IMR-90 (cell line): ENCODE measurements around the gene PTHLH. TPM values are rescaled to one million over a fixed set of nuclear protein-coding genes. Genes with fewer than 3 reads are reported as not detected.

Experiments
- ATAC-seq: fragments of 200-7000 bp; cut with Tn5 transposase; 2 replicates; pipeline ENCODE4 v1.9.1; 2020; ENCODE audit warnings: low read depth, mild to moderate bottlenecking, moderate library complexity
- BruUV-seq: library from RNA; stranded (reverse); fragments of 400-500 nt; replicated peaks from 2 replicates; lab custom pipeline; 2021; lab: Mats Ljungman, UMichigan
- CTCF ChIA-PET: fragments of 300-600 bp; formaldehyde crosslinking; extraction: SDS; loops from one replicate; lab custom pipeline; 2021; ENCODE audit warnings: antibody characterized with exemption; lab: Yijun Ruan, JAX
- POLR2A ChIA-PET: fragments of 300-600 bp; sonication (Branson Sonifier 250); formaldehyde crosslinking; loops from one replicate; lab custom pipeline; 2022; ENCODE audit warnings: antibody characterized with exemption; ENCODE audit not compliant: unreplicated experiment; lab: Charles Lee
- DNase-seq: peaks from one replicate; pipeline ENCODE4 v3.0.0; 2013
- H2AFZ ChIP-seq: replicated peaks from 2 replicates; pipeline ENCODE3; 2013; ENCODE audit warnings: low read length, mild to moderate bottlenecking; ENCODE audit not compliant: poor library complexity
- H2AK5ac ChIP-seq: 2 replicates; pipeline ENCODE4 v1.6.1; 2013; ENCODE audit warnings: low read depth, low read length, inconsistent platforms
- H2AK9ac ChIP-seq: replicated peaks from 2 replicates; pipeline ENCODE3; 2013; ENCODE audit warnings: mild to moderate bottlenecking, low read depth, low read length, moderate library complexity; ENCODE audit not compliant: poor library complexity
- H2BK120ac ChIP-seq: 2 replicates; pipeline ENCODE4 v1.6.1; 2013; ENCODE audit warnings: low read depth, low read length, inconsistent platforms
- H2BK15ac ChIP-seq: 3 replicates; pipeline ENCODE4 v1.6.1; 2013; ENCODE audit warnings: low read depth, low read length, inconsistent platforms
- H2BK20ac ChIP-seq: 2 replicates; pipeline ENCODE4 v1.6.1; 2013; ENCODE audit warnings: low read depth, mild to moderate bottlenecking, inconsistent platforms, low read length, moderate library complexity
- H2BK5ac ChIP-seq: 2 replicates; pipeline ENCODE4 v1.6.1; 2013; ENCODE audit warnings: mild to moderate bottlenecking, low read depth, low read length, inconsistent platforms; ENCODE audit not compliant: poor library complexity, severe bottlenecking
- H3K14ac ChIP-seq: replicated peaks from 2 replicates; pipeline ENCODE4 v1.6.1; 2013; ENCODE audit warnings: low read depth, low read length, inconsistent platforms
- H3K18ac ChIP-seq: 2 replicates; pipeline ENCODE4 v1.6.1; 2013; ENCODE audit warnings: low read depth, low read length, control low read depth
- H3K23ac ChIP-seq: 2 replicates; pipeline ENCODE4 v1.6.1; 2013; ENCODE audit warnings: low read depth, low read length, inconsistent platforms
- H3K27ac ChIP-seq: 2 replicates; pipeline ENCODE4 v1.5.1; 2013; ENCODE audit warnings: mild to moderate bottlenecking, control low read depth, low read length; ENCODE audit not compliant: insufficient read depth
- H3K27me3 ChIP-seq: 2 replicates; pipeline ENCODE4 v1.6.1; 2013; ENCODE audit warnings: low read length; ENCODE audit not compliant: control insufficient read depth, insufficient read depth
- H3K36me3 ChIP-seq: 2 replicates; pipeline ENCODE4 v1.6.1; 2013; ENCODE audit warnings: low read length, mixed read lengths; ENCODE audit not compliant: control insufficient read depth, insufficient read depth
- H3K4ac ChIP-seq: 2 replicates; pipeline ENCODE4 v1.6.1; 2013; ENCODE audit warnings: low read depth, low read length, inconsistent platforms
- H3K4me1 ChIP-seq: 2 replicates; pipeline ENCODE4 v1.6.1; 2013; ENCODE audit warnings: low read length, mixed read lengths; ENCODE audit not compliant: control insufficient read depth, insufficient read depth
- H3K4me2 ChIP-seq: 2 replicates; pipeline ENCODE4 v1.6.1; 2013; ENCODE audit warnings: low read depth, mild to moderate bottlenecking, control low read depth, low read length, moderate library complexity
- H3K4me3 ChIP-seq: 2 replicates; pipeline ENCODE4 v1.5.1; 2013; ENCODE audit warnings: low read depth, mild to moderate bottlenecking, control low read depth, low read length, moderate library complexity; ENCODE audit not compliant: insufficient read depth
- H3K56ac ChIP-seq: 2 replicates; pipeline ENCODE4 v1.6.1; 2013; ENCODE audit warnings: low read length, inconsistent platforms; ENCODE audit not compliant: insufficient read depth; ENCODE audit errors: extremely low read depth
- H3K79me1 ChIP-seq, 2 experiments: 2 replicates each; pipeline ENCODE4 v1.6.1; 2013; ENCODE audit warnings: low read length in 2 of 2, inconsistent platforms in 1 of 2, low read depth in 1 of 2
- H3K9ac ChIP-seq: 2 replicates; pipeline ENCODE4 v1.6.1; 2013; ENCODE audit warnings: low read depth, low read length, control low read depth
- H3K9me1 ChIP-seq: 2 replicates; pipeline ENCODE4 v1.6.1; 2013; ENCODE audit warnings: low read length, inconsistent platforms; ENCODE audit not compliant: insufficient read depth
- H3K9me3 ChIP-seq: 2 replicates; pipeline ENCODE4 v1.6.1; 2013; ENCODE audit warnings: low read length; ENCODE audit not compliant: control insufficient read depth, insufficient read depth
- H4K20me1 ChIP-seq: 2 replicates; pipeline ENCODE4 v1.6.1; 2013; ENCODE audit warnings: low read length, inconsistent platforms; ENCODE audit not compliant: insufficient read depth
- H4K5ac ChIP-seq: 2 replicates; pipeline ENCODE4 v1.6.1; 2013; ENCODE audit warnings: mild to moderate bottlenecking, low read depth, low read length, control low read depth
- H4K8ac ChIP-seq, 2 experiments: 2 replicates each; pipeline ENCODE4 v1.6.1; 2013; ENCODE audit warnings: low read depth in 2 of 2, low read length in 2 of 2, control low read depth in 1 of 2, inconsistent platforms in 1 of 2
- H4K91ac ChIP-seq: 2 replicates; pipeline ENCODE4 v1.6.1; 2013; ENCODE audit warnings: low read depth, low read length, inconsistent platforms; ENCODE audit not compliant: insufficient read depth
- BHLHE40 ChIP-seq: fragments of 150-350 bp; IDR thresholded peaks from 2 replicates; pipeline ENCODE4 v1.6.1; 2016; ENCODE audit warnings: mild to moderate bottlenecking, low read depth, low read length
- CEBPB ChIP-seq: IDR thresholded peaks from 2 replicates; pipeline ENCODE4 v1.6.1; 2012; ENCODE audit warnings: low read depth, low read length, improper control_type of control experiment
- CHD1 ChIP-seq: IDR thresholded peaks from 2 replicates; pipeline ENCODE4 v1.6.1; 2012; ENCODE audit warnings: low read depth, low read length, improper control_type of control experiment
- FOS ChIP-seq: fragments of 150-350 bp; IDR thresholded peaks from 2 replicates; pipeline ENCODE4 v1.6.1; 2016; ENCODE audit warnings: low read depth, low read length
- MAFK ChIP-seq: IDR thresholded peaks from 2 replicates; pipeline ENCODE4 v1.6.1; 2012; ENCODE audit warnings: low read depth, low read length, improper control_type of control experiment
- MAZ ChIP-seq: IDR thresholded peaks from 2 replicates; pipeline ENCODE4 v1.6.1; 2012; ENCODE audit warnings: low read depth, mild to moderate bottlenecking, low read length, improper control_type of control experiment, moderate library complexity, borderline replicate concordance
- MXI1 ChIP-seq: IDR thresholded peaks from 2 replicates; pipeline ENCODE4 v1.6.1; 2012; ENCODE audit warnings: low read depth, mild to moderate bottlenecking, low read length, moderate library complexity, borderline replicate concordance
- NFE2L2 ChIP-seq: fragments of 150-350 bp; IDR thresholded peaks from 2 replicates; pipeline ENCODE4 v1.6.1; 2016; ENCODE audit warnings: low read depth, mild to moderate bottlenecking, low read length
- POLR2A ChIP-seq: IDR thresholded peaks from 2 replicates; pipeline ENCODE4 v1.6.1; 2012; ENCODE audit warnings: mild to moderate bottlenecking, low read depth, low read length
- RAD21 ChIP-seq: IDR thresholded peaks from 2 replicates; pipeline ENCODE4 v1.6.1; 2012; ENCODE audit warnings: low read length, improper control_type of control experiment
- RCOR1 ChIP-seq: IDR thresholded peaks from 2 replicates; pipeline ENCODE4 v1.6.1; 2012; ENCODE audit warnings: mild to moderate bottlenecking, low read length, improper control_type of control experiment; ENCODE audit not compliant: insufficient replicate concordance
- RFX5 ChIP-seq: IDR thresholded peaks from 2 replicates; pipeline ENCODE4 v1.8.0; 2012; ENCODE audit warnings: low read depth, mild to moderate bottlenecking, low read length, moderate library complexity
- SMC3 ChIP-seq: fragments of 150-350 bp; IDR thresholded peaks from 2 replicates; pipeline ENCODE4 v1.6.1; 2016; ENCODE audit warnings: low read depth, mild to moderate bottlenecking, antibody characterized with exemption, low read length, moderate library complexity
- WGBS, 2 experiments: methylation state at CpG; one replicate each; pipeline versions ENCODE4 v1.1.5 to v1.1.7; 2013; ENCODE audit warnings: missing lambda C conversion rate in 2 of 2; ENCODE audit not compliant: insufficient read length in 1 of 2; ENCODE audit errors: extremely low coverage in 2 of 2; 5-methylcytosine and 5-hydroxymethylcytosine counted together
- dilution Hi-C: fragments of 300-500 bp; cut with HindIII; formaldehyde crosslinking; loops from one replicate; pipeline ENCODE4 v1.14.3; 2018; ENCODE audit warnings: low sequenced_read_pairs; ENCODE audit not compliant: unreplicated experiment
- in situ Hi-C: fragments of 300-500 bp; cut with MboI; formaldehyde crosslinking; loops from 3 replicates; pipeline ENCODE4 v1.14.3; 2019; ENCODE audit warnings: low sequenced_read_pairs, inconsistent platforms, mixed read lengths
- intact Hi-C: fragments of 100-400 bp; cut with micrococcal nuclease; formaldehyde crosslinking; loops from 2 replicates; pipeline ENCODE4 v1.10.0; 2022
- polyA plus RNA-seq, 3 experiments: library from polyadenylated mRNA; depleted of rRNA; stranded (reverse); fragments of >200 nt; gene quantifications; 2 replicates each; pipeline ENCODE4 v1.2.3, GENCODE V29; 2012; ENCODE audit warnings: low replicate concordance in 1 of 3
- total RNA-seq: library from RNA; depleted of rRNA; stranded (reverse); fragments of >200 nt; gene quantifications from 2 replicates; pipeline ENCODE4 v1.2.3, GENCODE V29; 2012
- TF ChIP-seq, protein P1 (sequence below): fragments of 150-350 bp; IDR thresholded peaks from 2 replicates; pipeline ENCODE4 v1.6.1; 2016; ENCODE audit warnings: low read depth, mild to moderate bottlenecking, low read length, moderate library complexity, borderline replicate concordance
- TF ChIP-seq, protein P2 (sequence below): conservative IDR thresholded peaks from 2 replicates; pipeline ENCODE4 v1.5.1; 2012; ENCODE audit warnings: mild to moderate bottlenecking, low read depth, low read length, improper control_type of control experiment
- TF ChIP-seq, protein P3 (sequence below): fragments of 150-350 bp; IDR thresholded peaks from 2 replicates; pipeline ENCODE4 v1.6.1; 2017; ENCODE audit warnings: mild to moderate bottlenecking, antibody characterized with exemption, low read length, low read depth

PTHLH gene
- total and polyA plus RNA-seq, 2 of the 4 experiments (the other 2 are of a cell fraction): 0.36 to 1.3 TPM

DNA sequence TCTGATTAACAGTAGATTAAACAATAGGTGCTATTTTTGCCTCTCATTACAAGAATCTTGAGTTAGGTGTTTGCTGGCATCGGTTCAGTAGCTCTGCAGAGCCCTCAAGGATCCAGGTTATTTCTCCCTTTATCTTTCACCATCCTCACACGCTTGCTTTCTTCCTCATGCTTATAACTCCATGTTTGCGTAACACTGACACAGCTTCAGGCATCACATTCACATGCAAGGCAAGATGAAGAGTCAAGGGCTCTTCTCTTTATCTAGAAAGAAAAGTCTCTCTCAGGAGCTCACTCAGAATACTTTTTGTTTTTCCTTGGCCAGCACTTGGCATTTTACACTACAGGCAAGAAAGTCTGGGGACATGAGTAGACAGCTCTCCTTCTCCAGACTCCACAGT lies 24.2 kb upstream of the PTHLH start:
- CTCF ChIA-PET: no interaction called here
- no peak overlapping the region for H3K14ac ChIP-seq
- no peak overlapping the region for H2AK9ac ChIP-seq
- no peak overlapping the region for H3K18ac ChIP-seq
- H3K4me3 ChIP-seq: no peak overlapping the region
- no peaks in the 10 kb centered on the region for H3K36me3 ChIP-seq
- no peak overlapping the region for H3K4me2 ChIP-seq
- no peak for DNase-seq
- intact Hi-C loops (no loop called here), in situ Hi-C loops (no loop called here), dilution Hi-C loops (no loop called here)
- POLR2A ChIA-PET: no interaction called here
- no peaks in the 10 kb centered on the region for H4K20me1 ChIP-seq
- no peak overlapping the region for H2BK20ac ChIP-seq
- no peak overlapping the region for H4K91ac ChIP-seq
- WGBS, 2 experiments: no CpG with 5 or more reads among the region's 3 CpGs
- no peak overlapping the region for H3K27ac ChIP-seq
- peaks cover 1% of the 10 kb centered on the region; the same call in 1 of the 2 replicates for H3K4me1 ChIP-seq
- no peaks in the 10 kb centered on the region for H3K9me3 ChIP-seq
- no TSS peak for BruUV-seq
- H3K9ac ChIP-seq: no peak overlapping the region
- no peak overlapping the region for H4K8ac ChIP-seq
- no peak overlapping the region for H3K56ac ChIP-seq
- no peak overlapping the region for H2BK120ac ChIP-seq
- no peak for ATAC-seq
- no peaks in the 10 kb centered on the region for H3K27me3 ChIP-seq
- H3K4ac ChIP-seq: no peak overlapping the region
- H3K9me1 ChIP-seq: no peaks in the 10 kb centered on the region
- H2AFZ ChIP-seq: no peak overlapping the region
- H3K23ac ChIP-seq: no peak overlapping the region
- no peak overlapping the region for H2BK5ac ChIP-seq
- TF ChIP-seq BHLHE40 (no peak), MXI1 (no peak), CEBPB (no peak), FOS (no peak), CHD1 (no peak), SMC3 (no peak), RCOR1 (no peak), POLR2A (no peak), NFE2L2 (no peak), MAZ (no peak), RAD21 (no peak), RFX5 (no peak), MAFK (no peak)
- TF ChIP-seq, protein P1, sequence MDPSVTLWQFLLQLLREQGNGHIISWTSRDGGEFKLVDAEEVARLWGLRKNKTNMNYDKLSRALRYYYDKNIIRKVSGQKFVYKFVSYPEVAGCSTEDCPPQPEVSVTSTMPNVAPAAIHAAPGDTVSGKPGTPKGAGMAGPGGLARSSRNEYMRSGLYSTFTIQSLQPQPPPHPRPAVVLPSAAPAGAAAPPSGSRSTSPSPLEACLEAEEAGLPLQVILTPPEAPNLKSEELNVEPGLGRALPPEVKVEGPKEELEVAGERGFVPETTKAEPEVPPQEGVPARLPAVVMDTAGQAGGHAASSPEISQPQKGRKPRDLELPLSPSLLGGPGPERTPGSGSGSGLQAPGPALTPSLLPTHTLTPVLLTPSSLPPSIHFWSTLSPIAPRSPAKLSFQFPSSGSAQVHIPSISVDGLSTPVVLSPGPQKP: no peak
- TF ChIP-seq, protein P2, sequence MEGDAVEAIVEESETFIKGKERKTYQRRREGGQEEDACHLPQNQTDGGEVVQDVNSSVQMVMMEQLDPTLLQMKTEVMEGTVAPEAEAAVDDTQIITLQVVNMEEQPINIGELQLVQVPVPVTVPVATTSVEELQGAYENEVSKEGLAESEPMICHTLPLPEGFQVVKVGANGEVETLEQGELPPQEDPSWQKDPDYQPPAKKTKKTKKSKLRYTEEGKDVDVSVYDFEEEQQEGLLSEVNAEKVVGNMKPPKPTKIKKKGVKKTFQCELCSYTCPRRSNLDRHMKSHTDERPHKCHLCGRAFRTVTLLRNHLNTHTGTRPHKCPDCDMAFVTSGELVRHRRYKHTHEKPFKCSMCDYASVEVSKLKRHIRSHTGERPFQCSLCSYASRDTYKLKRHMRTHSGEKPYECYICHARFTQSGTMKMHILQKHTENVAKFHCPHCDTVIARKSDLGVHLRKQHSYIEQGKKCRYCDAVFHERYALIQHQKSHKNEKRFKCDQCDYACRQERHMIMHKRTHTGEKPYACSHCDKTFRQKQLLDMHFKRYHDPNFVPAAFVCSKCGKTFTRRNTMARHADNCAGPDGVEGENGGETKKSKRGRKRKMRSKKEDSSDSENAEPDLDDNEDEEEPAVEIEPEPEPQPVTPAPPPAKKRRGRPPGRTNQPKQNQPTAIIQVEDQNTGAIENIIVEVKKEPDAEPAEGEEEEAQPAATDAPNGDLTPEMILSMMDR: no peak
- TF ChIP-seq, protein P3, sequence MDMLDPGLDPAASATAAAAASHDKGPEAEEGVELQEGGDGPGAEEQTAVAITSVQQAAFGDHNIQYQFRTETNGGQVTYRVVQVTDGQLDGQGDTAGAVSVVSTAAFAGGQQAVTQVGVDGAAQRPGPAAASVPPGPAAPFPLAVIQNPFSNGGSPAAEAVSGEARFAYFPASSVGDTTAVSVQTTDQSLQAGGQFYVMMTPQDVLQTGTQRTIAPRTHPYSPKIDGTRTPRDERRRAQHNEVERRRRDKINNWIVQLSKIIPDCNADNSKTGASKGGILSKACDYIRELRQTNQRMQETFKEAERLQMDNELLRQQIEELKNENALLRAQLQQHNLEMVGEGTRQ: no peak
- H4K5ac ChIP-seq: no peak overlapping the region
- H2AK5ac ChIP-seq: no peak overlapping the region
- H2BK15ac ChIP-seq: no peak overlapping the region
- no peaks in the 10 kb centered on the region for H3K79me1 ChIP-seq
